Hepatocyte (in vitro differentiated cells): ENCODE measurements around the gene TBC1D32. TPM values are rescaled to one million over a fixed set of nuclear protein-coding genes. Genes with fewer than 3 reads are reported as not detected.

Experiments used
- DNase-seq: peaks from one replicate; pipeline ENCODE4 v3.0.0-alpha.2; 2016; ENCODE audit warnings: low spot score
- H2AFZ ChIP-seq: fragments of 200-600 bp; sonication (generic); 2 replicates; pipeline ENCODE4 v1.6.0; 2016; ENCODE audit warnings: antibody characterized with exemption, mild to moderate bottlenecking
- H3K27ac ChIP-seq: fragments of 200-600 bp; sonication (generic); 2 replicates; pipeline ENCODE4 v1.5.1; 2016; ENCODE audit warnings: mild to moderate bottlenecking
- H3K27me3 ChIP-seq: fragments of 200-600 bp; sonication (generic); 2 replicates; pipeline ENCODE4 v1.6.1; 2016
- H3K36me3 ChIP-seq: fragments of 200-600 bp; sonication (generic); replicated peaks from 2 replicates; pipeline ENCODE4 v1.5.1; 2016; ENCODE audit warnings: low read depth; ENCODE audit not compliant: insufficient read depth
- H3K4me1 ChIP-seq: fragments of 200-600 bp; sonication (generic); 2 replicates; pipeline ENCODE4 v1.5.1; 2016; ENCODE audit warnings: mild to moderate bottlenecking, moderate library complexity; ENCODE audit not compliant: insufficient read depth
- H3K4me2 ChIP-seq: fragments of 200-600 bp; sonication (generic); 2 replicates; pipeline ENCODE4 v1.6.0; 2016
- H3K4me3 ChIP-seq: fragments of 200-600 bp; sonication (generic); 2 replicates; pipeline ENCODE4 v1.5.1; 2016; ENCODE audit warnings: mild to moderate bottlenecking
- H3K79me2 ChIP-seq: fragments of 200-600 bp; sonication (generic); 2 replicates; pipeline ENCODE4 v1.6.0; 2017; ENCODE audit warnings: mild to moderate bottlenecking
- H3K9me2 ChIP-seq: fragments of 200-600 bp; sonication (generic); replicated peaks from 2 replicates; pipeline ENCODE4 v1.6.0; 2017; ENCODE audit warnings: mild to moderate bottlenecking; ENCODE audit not compliant: insufficient read depth
- H3K9me3 ChIP-seq: fragments of 200-600 bp; sonication (generic); 2 replicates; pipeline ENCODE4 v1.5.1; 2016; ENCODE audit warnings: low read depth, mild to moderate bottlenecking
- H4K20me1 ChIP-seq: fragments of 200-600 bp; sonication (generic); 2 replicates; pipeline ENCODE4 v1.6.0; 2016; ENCODE audit warnings: mild to moderate bottlenecking; ENCODE audit not compliant: insufficient read depth, poor library complexity, severe bottlenecking
- EZH2 ChIP-seq: fragments of 200-600 bp; sonication (generic); IDR thresholded peaks from 2 replicates; pipeline ENCODE4 v1.6.1; 2016; ENCODE audit warnings: antibody characterized with exemption, mild to moderate bottlenecking, borderline replicate concordance
- EZH2phosphoT487 ChIP-seq: fragments of 200-600 bp; sonication (generic); IDR thresholded peaks from one replicate; pipeline ENCODE4 v1.6.1; 2018; ENCODE audit warnings: antibody characterized with exemption, mild to moderate bottlenecking, low read depth, moderate library complexity; ENCODE audit not compliant: unreplicated experiment, severe bottlenecking
- WGBS: methylation state at CpG from one replicate; pipeline ENCODE4 v1.1.6; 2016; ENCODE audit warnings: low lambda C conversion rate; ENCODE audit errors: missing lambda C conversion rate; 5-methylcytosine and 5-hydroxymethylcytosine counted together
- polyA plus RNA-seq: library from polyadenylated mRNA; unstranded; fragments of >200 nt; fragmentation: Nextera tagmentation; extraction: Ambion mirVana; gene quantifications from 2 replicates; pipeline ENCODE4 v1.2.1, GENCODE V29; 2016
- total RNA-seq: library from RNA; depleted of rRNA; stranded (reverse); fragments of >200 nt; gene quantifications from 2 replicates; pipeline ENCODE4 v1.2.3, GENCODE V29; 2014
- TF ChIP-seq, protein P1 (sequence below): fragments of 200-600 bp; sonication (generic); IDR thresholded peaks from 2 replicates; pipeline ENCODE4 v1.5.1; 2016; ENCODE audit warnings: antibody characterized with exemption, mild to moderate bottlenecking; ENCODE audit not compliant: poor library complexity

TBC1D32 gene
- total and polyA plus RNA-seq, 2 experiments from 2014 or later, result 3.7 to 9.9 TPM

DNA sequence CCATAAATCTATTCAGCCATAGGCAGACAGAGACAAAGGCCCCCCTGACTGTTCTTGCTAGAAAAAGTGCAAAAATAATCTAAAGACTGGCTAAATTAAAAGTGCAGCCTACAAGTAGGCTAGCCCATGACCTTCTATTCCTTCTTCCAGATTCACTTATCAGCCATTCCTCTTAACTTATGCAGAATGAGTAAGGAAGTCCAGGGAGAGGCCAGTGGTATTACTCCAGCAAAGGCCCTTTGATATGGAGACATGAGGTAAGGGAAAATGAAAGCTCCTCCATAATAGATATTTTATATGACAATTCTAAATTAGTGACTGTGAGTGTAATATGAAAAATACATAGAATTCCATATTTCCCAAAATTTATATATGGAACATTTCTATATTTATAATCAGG, 199.4 kb downstream of the TBC1D32 start:
- Histone ChIP-seq H4K20me1 (no peaks in the 10 kb centered on the region), H3K27me3 (no peaks in the 10 kb centered on the region), H3K4me2 (no peak overlapping the region), H3K27ac (no peak overlapping the region), H3K36me3 (no peaks in the 10 kb centered on the region), H3K9me2 (no peaks in the 10 kb centered on the region), H3K4me3 (no peak overlapping the region), H2AFZ (no peak overlapping the region), H3K9me3 (no peaks in the 10 kb centered on the region), H3K4me1 (no peaks in the 10 kb centered on the region), H3K79me2 (no peaks in the 10 kb centered on the region)
- DNase-seq, result no peak
- TF ChIP-seq EZH2phosphoT487 (no peak), EZH2 (no peak)
- TF ChIP-seq, protein P1, sequence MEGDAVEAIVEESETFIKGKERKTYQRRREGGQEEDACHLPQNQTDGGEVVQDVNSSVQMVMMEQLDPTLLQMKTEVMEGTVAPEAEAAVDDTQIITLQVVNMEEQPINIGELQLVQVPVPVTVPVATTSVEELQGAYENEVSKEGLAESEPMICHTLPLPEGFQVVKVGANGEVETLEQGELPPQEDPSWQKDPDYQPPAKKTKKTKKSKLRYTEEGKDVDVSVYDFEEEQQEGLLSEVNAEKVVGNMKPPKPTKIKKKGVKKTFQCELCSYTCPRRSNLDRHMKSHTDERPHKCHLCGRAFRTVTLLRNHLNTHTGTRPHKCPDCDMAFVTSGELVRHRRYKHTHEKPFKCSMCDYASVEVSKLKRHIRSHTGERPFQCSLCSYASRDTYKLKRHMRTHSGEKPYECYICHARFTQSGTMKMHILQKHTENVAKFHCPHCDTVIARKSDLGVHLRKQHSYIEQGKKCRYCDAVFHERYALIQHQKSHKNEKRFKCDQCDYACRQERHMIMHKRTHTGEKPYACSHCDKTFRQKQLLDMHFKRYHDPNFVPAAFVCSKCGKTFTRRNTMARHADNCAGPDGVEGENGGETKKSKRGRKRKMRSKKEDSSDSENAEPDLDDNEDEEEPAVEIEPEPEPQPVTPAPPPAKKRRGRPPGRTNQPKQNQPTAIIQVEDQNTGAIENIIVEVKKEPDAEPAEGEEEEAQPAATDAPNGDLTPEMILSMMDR, result no peak

- Histone ChIP-seq H4K20me1 (no peaks in the 10 kb centered on the region), H3K79me2 (no peaks in the 10 kb centered on the region), H2AFZ (no peak overlapping the region), H3K9me3 (peaks cover 3% of the 10 kb centered on the region), H3K4me1 (no peaks in the 10 kb centered on the region), H3K9me2 (no peaks in the 10 kb centered on the region), H3K36me3 (no peaks in the 10 kb centered on the region), H3K4me3 (no peak overlapping the region), H3K4me2 (no peak overlapping the region), H3K27ac (no peak overlapping the region), H3K27me3 (no peaks in the 10 kb centered on the region)
- TF ChIP-seq, protein P1, result no peak
- no peak for TF ChIP-seq EZH2phosphoT487
- no peak for TF ChIP-seq EZH2
- DNase-seq, result no peak
These were observed 209.7 kb downstream of the TBC1D32 start for GRCh38 chr6:121124600-121124999.

GRCh38 chr6:121112356-121112755, 221.9 kb downstream of the TBC1D32 start:
- Histone ChIP-seq H3K4me3 (no peak overlapping the region), H3K9me3 (no peaks in the 10 kb centered on the region), H3K27ac (no peak overlapping the region), H3K9me2 (no peaks in the 10 kb centered on the region), H3K4me1 (no peaks in the 10 kb centered on the region), H3K27me3 (no peaks in the 10 kb centered on the region), H4K20me1 (no peaks in the 10 kb centered on the region), H2AFZ (no peak overlapping the region), H3K36me3 (no peaks in the 10 kb centered on the region), H3K4me2 (no peak overlapping the region), H3K79me2 (no peaks in the 10 kb centered on the region)
- DNase-seq, result no peak
- TF ChIP-seq EZH2phosphoT487 (no peak), EZH2 (no peak)
- TF ChIP-seq, protein P1, result no peak

GRCh38 chr6:121110733-121111132, 223.5 kb downstream of the TBC1D32 start:
- no peak overlapping the region for H3K4me3 ChIP-seq
- no peaks in the 10 kb centered on the region for H3K9me3 ChIP-seq
- no peaks in the 10 kb centered on the region for H3K36me3 ChIP-seq
- no peaks in the 10 kb centered on the region for H3K79me2 ChIP-seq
- H3K4me1 ChIP-seq, result no peaks in the 10 kb centered on the region
- no peaks in the 10 kb centered on the region for H3K27me3 ChIP-seq
- WGBS, result 95% methylated on average over 4 of the region's 4 CpGs
- H3K9me2 ChIP-seq, result no peaks in the 10 kb centered on the region
- no peak overlapping the region for H3K27ac ChIP-seq
- H3K4me2 ChIP-seq, result no peak overlapping the region
- H2AFZ ChIP-seq, result no peak overlapping the region
- TF ChIP-seq EZH2 (no peak), EZH2phosphoT487 (no peak)
- TF ChIP-seq, protein P1, result no peak
- H4K20me1 ChIP-seq, result no peaks in the 10 kb centered on the region
- DNase-seq, result no peak
